Raji (cell line): ENCODE data around the gene RBM10.

Experiments used
- POLR2A ChIP-seq: IDR thresholded peaks from 2 replicates; pipeline ENCODE4 v1.6.1; 2011; ENCODE audit warnings: low read depth, low read length, control low read depth; ENCODE audit not compliant: insufficient read depth

RBM10 gene

DNA sequence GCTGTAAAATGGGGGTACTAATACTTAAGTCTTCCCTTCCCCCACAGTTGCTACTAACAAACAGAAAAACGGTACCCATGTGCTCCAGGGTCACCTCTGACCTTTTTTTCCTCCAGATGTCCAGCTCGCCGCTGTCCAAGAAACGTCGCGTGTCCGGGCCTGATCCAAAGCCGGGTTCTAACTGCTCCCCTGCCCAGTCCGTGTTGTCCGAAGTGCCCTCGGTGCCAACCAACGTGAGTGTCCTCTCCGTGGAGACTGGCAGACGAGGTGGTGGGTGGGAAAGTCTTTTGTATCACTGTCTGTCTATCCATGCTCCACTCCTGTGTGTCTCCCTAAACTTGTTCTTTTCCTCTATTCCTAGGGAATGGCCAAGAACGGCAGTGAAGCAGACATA lies 53.7 kb downstream of the RBM10 start:
- TF ChIP-seq POLR2A: no peak

DNA sequence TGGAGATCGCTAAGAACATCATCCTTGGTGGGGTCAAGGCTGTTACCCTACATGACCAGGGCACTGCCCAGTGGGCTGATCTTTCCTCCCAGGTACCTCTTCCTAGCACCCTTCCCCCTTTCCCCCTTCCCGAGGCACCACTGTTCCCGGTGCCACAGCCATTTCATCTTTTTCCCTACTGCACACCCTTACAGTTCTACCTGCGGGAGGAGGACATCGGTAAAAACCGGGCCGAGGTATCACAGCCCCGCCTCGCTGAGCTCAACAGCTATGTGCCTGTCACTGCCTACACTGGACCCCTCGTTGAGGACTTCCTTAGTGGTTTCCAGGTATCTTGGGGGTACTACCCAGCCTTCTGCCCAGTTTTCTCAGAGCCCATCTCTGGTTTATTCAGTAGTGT lies 54.3 kb downstream of the RBM10 start:
- TF ChIP-seq POLR2A: no peak

DNA sequence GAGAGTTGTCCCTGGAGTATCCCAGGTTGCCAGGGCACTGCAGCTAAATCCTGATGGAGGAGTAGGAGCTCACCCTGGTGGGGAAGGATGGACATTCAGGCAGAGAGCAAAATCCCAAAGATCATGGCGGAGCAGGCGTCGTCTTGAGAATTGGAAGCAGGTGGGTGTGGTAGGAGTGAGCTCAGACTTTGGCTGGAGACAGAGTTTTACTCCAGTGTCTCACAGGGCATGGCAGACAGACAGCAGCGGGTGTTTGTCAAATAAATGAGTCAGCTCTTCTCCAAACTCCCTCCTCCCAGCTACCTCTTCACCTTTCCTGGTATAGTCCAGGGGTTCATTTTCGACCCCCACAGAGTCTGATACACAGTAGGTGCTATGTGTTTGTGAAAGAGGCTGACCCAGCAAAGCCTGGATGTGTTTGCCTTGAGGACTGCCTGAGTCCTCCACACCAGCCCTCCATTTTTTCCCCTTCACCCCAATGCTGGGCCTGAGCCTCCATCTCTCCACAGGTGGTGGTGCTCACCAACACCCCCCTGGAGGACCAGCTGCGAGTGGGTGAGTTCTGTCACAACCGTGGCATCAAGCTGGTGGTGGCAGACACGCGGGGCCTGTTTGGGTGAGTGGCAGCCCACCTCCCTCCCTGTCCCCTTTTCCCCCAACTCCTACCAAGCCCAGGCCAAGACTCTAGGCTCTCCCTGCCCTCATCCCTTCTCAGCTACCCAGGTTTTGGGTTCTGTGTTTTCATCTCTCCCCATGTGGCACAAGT lies 55.5 kb downstream of the RBM10 start:
- TF ChIP-seq POLR2A: no peak

DNA sequence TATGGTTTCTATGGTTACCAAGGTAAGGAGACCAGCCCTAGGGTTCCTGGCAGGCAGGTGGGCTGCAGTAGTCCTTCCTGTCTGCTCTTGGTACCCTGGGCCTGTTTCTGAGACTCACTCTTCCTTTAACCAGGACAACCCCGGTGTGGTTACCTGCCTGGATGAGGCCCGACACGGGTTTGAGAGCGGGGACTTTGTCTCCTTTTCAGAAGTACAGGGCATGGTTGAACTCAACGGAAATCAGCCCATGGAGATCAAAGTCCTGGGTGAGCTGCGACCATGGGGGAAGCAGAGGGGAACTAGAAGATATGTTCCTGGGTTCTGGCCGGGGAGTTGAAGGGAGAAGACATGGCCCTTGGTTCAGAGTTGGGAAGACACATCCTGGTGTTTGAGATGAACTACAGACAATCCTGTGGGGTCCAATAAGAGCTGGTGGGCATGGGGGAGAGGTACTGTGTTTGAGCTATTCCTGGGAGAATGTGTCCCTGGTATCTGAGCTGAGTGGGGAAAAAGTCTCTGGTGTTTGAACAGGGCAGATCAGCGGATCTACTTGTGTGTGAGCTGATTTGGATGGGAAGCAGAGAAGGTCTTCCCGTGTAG lies 56.4 kb downstream of the RBM10 start:
- no peak for TF ChIP-seq POLR2A

DNA sequence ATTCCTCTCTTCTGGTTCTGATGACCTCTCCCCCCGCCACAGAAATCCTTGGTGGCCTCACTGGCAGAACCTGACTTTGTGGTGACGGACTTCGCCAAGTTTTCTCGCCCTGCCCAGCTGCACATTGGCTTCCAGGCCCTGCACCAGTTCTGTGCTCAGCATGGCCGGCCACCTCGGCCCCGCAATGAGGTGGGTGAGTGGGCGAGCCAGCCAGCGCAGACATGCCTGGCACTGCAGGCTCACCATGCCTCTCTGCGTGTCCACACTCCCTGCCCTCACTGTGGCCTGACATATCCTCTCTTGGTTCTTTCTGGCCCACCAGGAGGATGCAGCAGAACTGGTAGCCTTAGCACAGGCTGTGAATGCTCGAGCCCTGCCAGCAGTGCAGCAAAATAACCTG lies 57.3 kb downstream of the RBM10 start:
- TF ChIP-seq POLR2A: no peak

DNA sequence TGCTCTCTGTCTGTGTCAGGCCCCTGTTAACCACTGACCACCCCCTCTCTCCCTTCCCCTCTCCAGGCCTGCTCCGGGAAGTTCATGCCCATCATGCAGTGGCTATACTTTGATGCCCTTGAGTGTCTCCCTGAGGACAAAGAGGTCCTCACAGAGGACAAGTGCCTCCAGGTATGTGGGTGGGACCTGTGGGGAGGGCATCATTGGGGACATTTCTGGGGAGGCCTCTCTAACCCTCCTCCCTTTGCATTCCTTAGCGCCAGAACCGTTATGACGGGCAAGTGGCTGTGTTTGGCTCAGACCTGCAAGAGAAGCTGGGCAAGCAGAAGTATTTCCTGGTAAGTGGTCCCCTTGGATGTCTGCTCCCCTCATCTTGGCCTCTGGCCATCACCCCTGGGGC lies 57.9 kb downstream of the RBM10 start:
- TF ChIP-seq POLR2A: no peak

DNA sequence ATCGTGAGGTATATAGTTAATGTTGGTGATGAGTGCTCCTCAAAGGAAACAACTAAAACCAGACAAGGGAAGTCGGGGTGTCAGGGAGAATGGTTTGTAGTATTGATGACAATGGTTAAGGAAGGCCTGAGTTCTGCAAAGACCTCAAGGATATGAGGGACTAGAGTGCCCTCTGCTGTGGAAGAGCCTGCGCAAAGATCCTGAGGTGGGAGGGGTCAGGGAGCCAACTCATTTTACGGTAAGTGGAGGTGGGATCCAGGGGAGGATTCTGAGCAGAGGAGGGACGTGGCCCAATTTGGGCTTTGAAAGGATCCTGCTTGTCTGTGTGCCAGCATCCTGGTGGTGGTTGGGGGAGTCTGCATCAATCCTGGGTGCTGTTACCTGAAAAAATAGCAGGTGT lies 59.9 kb downstream of the RBM10 start:
- no peak for TF ChIP-seq POLR2A

DNA sequence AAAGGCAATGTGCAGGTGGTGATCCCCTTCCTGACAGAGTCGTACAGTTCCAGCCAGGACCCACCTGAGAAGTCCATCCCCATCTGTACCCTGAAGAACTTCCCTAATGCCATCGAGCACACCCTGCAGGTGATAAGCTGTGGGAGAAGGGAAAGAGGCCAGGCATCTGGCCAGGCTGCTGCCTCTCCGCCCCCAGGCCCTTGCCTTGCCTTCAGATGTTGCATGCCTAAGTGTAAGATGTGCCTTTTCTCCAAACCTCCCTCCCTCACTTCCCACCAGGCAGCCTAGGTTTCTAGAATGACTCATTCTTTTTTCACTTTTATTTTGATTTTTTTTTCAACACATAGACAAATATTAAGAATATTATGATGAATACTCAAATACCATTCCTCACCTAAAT lies 61.3 kb downstream of the RBM10 start:
- TF ChIP-seq POLR2A: no peak

DNA sequence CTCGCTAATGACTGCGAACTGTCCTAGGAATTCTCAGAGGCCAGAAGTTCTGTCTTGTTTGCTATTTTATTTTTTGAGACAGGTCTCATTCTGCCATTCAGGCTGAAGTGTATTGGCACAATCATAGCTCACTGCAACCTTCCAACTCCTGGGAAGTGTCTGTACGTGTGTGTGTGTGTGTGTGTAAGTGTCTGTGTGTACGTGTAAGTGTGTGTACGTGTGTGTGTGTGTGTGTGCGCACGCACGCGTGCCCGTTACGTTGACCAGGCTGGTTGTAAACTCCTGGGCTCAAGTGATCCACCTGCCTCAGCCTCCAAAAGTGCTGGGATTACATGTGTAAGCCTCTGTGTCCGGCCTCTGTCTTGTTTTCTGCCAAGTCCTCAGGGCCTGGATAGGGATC lies 63.1 kb downstream of the RBM10 start:
- TF ChIP-seq POLR2A: no peak

DNA sequence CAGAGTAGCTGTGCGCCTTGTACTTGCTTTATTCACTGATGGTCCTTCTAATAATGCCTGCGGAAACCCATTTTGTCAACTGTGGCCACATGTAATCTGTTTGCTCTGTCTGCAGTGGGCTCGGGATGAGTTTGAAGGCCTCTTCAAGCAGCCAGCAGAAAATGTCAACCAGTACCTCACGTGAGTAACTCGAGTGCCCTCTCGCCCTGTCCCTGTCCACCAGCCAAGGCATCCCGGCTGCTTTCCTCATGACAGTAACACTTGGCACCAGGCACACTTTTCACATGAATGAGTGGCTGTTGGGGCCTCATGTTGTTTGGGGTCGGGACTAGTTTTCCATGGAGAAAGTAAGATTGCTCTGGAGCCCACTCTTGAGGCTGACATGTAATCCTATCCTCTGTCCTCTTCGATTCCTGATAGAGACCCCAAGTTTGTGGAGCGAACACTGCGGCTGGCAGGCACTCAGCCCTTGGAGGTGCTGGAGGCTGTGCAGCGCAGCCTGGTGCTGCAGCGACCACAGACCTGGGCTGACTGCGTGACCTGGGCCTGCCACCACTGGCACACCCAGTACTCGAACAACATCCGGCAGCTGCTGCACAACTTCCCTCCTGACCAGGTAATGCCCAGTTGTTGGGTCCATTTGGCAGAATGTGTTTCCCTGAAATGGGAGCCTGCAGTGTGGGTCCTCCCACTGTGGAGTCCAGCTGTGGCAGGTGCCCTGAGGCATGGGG lies 64.7 kb downstream of the RBM10 start:
- no peak for TF ChIP-seq POLR2A

DNA sequence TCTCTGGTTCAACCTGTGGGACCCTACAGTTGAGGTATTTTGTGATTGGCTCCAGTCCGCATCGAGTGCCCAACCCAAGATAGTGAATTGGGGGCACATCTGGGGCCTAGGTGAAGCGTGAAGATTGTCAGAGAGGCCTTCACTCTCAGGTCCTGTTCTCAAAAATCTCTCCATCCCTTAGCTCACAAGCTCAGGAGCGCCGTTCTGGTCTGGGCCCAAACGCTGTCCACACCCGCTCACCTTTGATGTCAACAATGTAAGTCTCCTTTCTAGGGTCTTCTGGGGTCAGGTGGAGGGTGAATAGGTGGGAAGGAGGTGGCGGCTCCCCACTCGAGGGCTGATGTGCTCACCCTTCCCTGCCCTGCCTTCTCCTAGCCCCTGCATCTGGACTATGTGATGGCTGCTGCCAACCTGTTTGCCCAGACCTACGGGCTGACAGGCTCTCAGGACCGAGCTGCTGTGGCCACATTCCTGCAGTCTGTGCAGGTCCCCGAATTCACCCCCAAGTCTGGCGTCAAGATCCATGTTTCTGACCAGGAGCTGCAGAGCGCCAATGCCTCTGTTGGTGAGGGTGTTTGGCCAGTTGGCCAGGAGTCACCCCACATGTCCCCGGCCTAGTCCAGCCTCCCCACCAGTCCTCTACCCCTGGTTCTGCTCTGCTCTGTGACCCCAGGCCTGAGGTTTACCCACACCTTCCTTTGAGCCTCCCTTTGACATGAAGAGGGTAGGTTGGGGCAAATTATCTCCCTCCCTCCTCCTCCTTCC lies 65.8 kb downstream of the RBM10 start:
- no peak for TF ChIP-seq POLR2A

DNA sequence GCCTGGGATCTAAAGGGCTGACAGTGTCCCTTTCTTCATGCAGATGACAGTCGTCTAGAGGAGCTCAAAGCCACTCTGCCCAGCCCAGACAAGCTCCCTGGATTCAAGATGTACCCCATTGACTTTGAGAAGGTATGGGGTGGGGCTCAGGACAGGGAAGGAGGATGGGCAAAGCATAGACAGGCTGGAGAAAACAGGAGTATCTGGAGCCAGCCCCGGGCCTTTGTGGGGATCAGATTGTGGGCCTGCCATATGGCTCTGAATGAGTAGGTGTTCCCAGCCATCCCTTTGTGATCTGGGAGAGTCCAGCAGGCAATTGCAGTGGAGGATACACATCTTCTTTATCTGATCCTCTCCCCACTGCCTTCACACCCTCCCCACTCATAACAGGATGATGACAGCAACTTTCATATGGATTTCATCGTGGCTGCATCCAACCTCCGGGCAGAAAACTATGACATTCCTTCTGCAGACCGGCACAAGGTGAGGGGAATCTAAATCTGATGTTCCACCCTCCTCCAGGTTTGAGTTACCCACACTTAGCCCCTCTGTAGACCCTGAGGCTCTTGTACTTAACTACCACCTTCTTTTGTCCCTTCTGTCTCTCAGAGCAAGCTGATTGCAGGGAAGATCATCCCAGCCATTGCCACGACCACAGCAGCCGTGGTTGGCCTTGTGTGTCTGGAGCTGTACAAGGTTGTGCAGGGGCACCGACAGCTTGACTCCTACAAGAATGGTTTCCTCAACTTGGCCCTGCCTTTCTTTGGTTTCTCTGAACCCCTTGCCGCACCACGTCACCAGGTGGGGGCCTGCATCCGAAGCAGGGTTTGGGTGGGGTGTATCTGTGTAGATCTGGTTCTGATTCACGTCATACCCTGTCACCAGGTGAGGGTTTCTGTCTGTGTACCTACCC lies 67.6 kb downstream of the RBM10 start:
- TF ChIP-seq POLR2A: no peak

DNA sequence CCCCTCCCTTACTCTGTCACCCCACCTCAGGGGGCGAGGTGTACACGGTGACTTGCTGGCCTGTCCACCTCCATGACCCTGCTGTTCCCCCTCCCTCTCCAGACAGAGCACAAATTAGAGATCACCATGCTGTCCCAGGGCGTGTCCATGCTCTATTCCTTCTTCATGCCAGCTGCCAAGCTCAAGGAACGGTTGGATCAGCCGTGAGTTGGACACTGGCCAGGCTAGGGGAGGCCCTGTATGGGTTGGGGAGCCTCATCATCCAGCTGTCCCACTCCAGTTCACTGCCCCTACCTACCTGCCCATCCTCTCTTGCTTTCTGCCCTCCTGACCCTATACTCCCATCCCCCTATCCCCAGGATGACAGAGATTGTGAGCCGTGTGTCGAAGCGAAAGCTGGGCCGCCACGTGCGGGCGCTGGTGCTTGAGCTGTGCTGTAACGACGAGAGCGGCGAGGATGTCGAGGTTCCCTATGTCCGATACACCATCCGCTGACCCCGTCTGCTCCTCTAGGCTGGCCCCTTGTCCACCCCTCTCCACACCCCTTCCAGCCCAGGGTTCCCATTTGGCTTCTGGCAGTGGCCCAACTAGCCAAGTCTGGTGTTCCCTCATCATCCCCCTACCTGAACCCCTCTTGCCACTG lies 69.5 kb downstream of the RBM10 start:
- no peak for TF ChIP-seq POLR2A

DNA sequence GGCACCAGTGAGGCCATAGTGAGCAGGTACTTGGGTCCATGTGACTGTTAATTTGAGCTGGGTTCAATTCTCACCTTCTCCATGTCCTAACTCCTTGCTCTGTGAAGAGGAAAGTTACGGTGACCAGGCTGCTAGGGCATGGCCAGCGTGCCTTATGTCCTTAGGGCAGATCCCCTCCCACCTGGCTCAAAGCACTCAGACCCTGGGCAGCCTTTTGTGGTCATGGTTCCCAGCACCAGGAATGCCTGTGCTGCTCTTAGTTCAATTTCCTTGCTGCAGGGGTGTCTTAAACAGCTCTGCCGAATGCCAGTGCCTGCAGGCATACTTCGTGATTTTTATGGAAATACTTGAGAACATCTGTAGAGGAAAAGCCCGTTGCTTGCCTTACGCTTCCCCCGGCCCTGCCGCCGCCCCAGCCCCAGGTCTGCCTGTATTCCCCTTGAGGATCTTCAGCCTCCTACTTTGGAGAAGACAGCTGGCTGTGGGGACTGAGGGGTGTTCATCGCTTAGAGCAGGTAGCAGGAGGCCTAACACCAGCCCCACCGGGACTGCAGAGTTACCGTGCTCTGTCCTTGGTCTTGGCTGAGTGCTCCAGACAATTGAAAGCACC lies 70.4 kb downstream of the RBM10 start:
- TF ChIP-seq POLR2A: no peak

DNA sequence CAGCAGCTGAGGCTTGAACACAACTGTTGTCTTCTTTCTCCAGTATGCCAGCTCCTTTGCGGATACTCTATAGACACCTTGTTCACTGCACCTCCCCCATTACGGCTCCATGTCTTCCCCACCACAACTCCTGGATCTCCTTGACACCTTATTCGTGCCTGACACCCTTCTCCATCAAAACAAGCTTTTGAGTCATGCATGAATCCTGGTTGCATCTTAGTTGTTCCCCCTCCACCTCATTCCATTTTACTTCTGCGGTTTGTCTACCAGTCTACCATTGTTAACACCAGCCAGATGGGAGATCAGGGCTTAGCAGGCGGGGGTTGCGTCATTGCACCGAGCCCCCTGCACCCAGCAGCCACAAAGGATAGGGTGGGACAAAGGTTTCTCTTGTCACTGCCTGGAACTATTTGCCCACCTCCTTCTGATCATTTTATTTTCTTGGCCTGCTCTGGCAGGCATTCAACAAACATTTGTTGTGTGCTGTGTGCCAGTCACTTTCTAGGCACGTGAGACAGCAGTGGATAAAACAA lies 71.4 kb downstream of the RBM10 start:
- no peak for TF ChIP-seq POLR2A
